Stimulated activated CD4-positive, alpha-beta T cell treated with anti-CD3 and anti-CD28 coated beads, TNF-alpha, amount 100 ng/mL, for 1 hour (primary cell): ENCODE results near the gene MAP2K3.
"Not testable (repeated sequence)": the region's sequence is repeated elsewhere in the genome, so short reads cannot be mapped to it uniquely, and the experiment has no call there.

Source experiments
- DNase-seq, 3 donors: peaks; one replicate each; pipeline ENCODE4 v3.0.0-alpha.2; 2020; ENCODE audit warnings: low read depth in 3 of 3, low spot score in 1 of 3

The MAP2K3 gene

GRCh38 chr17:21350495-21350894 is 66.0 kb downstream of the MAP2K3 start:
- DNase-seq: not testable (repeated sequence)

- DNase-seq: no peak
Measured at GRCh38 chr17:21351366-21352065, 67.0 kb downstream of the MAP2K3 start.

- DNase-seq: no peak
Measured at GRCh38 chr17:21352221-21352980, 67.9 kb downstream of the MAP2K3 start.

GRCh38 chr17:21352981-21353265 is 68.4 kb downstream of the MAP2K3 start:
- DNase-seq: no peak

GRCh38 chr17:21353326-21354010 is 69.0 kb downstream of the MAP2K3 start:
- no peak for DNase-seq

GRCh38 chr17:21354796-21355385 is 70.4 kb downstream of the MAP2K3 start:
- no peak for DNase-seq

GRCh38 chr17:21355586-21355985 is 71.1 kb downstream of the MAP2K3 start:
- DNase-seq: no peak

- DNase-seq: no peak
Measured at GRCh38 chr17:21356537-21357127, 72.1 kb downstream of the MAP2K3 start.

GRCh38 chr17:21357281-21357680 is 72.8 kb downstream of the MAP2K3 start:
- no peak for DNase-seq

GRCh38 chr17:21357696-21358656 is 73.5 kb downstream of the MAP2K3 start:
- no peak for DNase-seq

- no peak for DNase-seq
Measured at GRCh38 chr17:21358682-21359482, 74.4 kb downstream of the MAP2K3 start.

- no peak for DNase-seq
Measured at GRCh38 chr17:21359483-21359840, 75.0 kb downstream of the MAP2K3 start.

- DNase-seq: no peak
Measured at GRCh38 chr17:21360048-21360447, 75.5 kb downstream of the MAP2K3 start.

- no peak for DNase-seq
Measured at GRCh38 chr17:21361020-21361809, 76.7 kb downstream of the MAP2K3 start.

- no peak for DNase-seq
Measured at GRCh38 chr17:21362331-21362931, 77.9 kb downstream of the MAP2K3 start.

- DNase-seq: no peak
Measured at GRCh38 chr17:21363776-21364642, 79.5 kb downstream of the MAP2K3 start.
